ENCODE measurements around the gene FIS1.

- TF ChIP-seq CTCF (optimal IDR thresholded peaks at IDR 0.05 in 1 of 3, IDR thresholded peaks at IDR 0.05 in 1 of 3, conservative IDR thresholded peaks at IDR 0.05 in 1 of 3; ENCODE audit: extremely low read depth in 1 of 3, insufficient read depth in 2 of 3, low read length in 3 of 3) (no peak), EZH2 (IDR thresholded peaks at IDR 0.05; ENCODE audit: low read length) (no peak)
Measured at GRCh38 chr7:101255796-101256195, 10.9 kb upstream of the FIS1 start.
